ENCODE data around the gene SLAMF7.

Gene SLAMF7

GRCh38 chr1:160716013-160716412, 23.0 kb upstream of the SLAMF7 start:
- H3K27ac ChIP-seq, result no peak overlapping the region
- H3K9ac ChIP-seq (ENCODE audit: insufficient read length), result no peak overlapping the region
- H3K4me3 ChIP-seq, result no peak overlapping the region
- H3K36me3 ChIP-seq (ENCODE audit: insufficient read depth, low read length), result no peaks in the 10 kb centered on the region
- DNase-seq (ENCODE audit: low read depth, low spot score), result no peak
- TF ChIP-seq FOXP2 (optimal IDR thresholded peaks at IDR 0.05; ENCODE audit: control extremely low read depth, extremely low read length, insufficient read depth), result no peak
- no peak for TF ChIP-seq POLR2AphosphoS5 (IDR thresholded peaks at IDR 0.05; ENCODE audit: borderline replicate concordance, low read depth, low read length)
- TF ChIP-seq EZH2 (IDR thresholded peaks at IDR 0.05), result no peak
- no peaks in the 10 kb centered on the region for H3K9me3 ChIP-seq (ENCODE audit: low read depth, low read length)

DNA sequence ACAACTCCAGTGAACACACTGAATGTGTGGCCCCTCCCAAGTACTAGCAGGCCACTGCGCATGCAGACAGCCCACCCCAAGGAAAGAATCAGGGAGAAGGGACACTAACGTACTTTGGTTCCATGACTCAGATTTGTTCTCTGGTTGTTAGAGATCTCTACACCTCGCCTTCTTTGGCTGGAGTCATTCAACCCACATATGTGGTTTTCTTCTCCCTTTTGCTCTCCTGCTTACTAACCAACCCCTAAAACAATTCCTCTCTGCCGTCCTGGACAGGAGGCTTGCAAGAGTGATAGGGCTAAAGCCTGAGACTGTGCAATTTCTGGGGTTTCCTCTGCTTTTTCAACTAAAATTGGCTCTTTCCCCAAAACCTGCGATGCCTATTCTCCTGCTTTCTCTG, 21.7 kb upstream of the SLAMF7 start:
- DNase-seq (ENCODE audit: low read depth, low spot score), result no peak
- Histone ChIP-seq H3K9me3 (ENCODE audit: low read depth, low read length) (no peaks in the 10 kb centered on the region), H3K36me3 (ENCODE audit: insufficient read depth, low read length) (no peaks in the 10 kb centered on the region), H3K27ac (no peak overlapping the region), H3K4me3 (no peak overlapping the region), H3K9ac (ENCODE audit: insufficient read length) (no peak overlapping the region)
- no peak for TF ChIP-seq POLR2AphosphoS5 (IDR thresholded peaks at IDR 0.05; ENCODE audit: borderline replicate concordance, low read depth, low read length)
- TF ChIP-seq EZH2 (IDR thresholded peaks at IDR 0.05), result no peak
- no peak for TF ChIP-seq FOXP2 (optimal IDR thresholded peaks at IDR 0.05; ENCODE audit: control extremely low read depth, extremely low read length, insufficient read depth)

DNA sequence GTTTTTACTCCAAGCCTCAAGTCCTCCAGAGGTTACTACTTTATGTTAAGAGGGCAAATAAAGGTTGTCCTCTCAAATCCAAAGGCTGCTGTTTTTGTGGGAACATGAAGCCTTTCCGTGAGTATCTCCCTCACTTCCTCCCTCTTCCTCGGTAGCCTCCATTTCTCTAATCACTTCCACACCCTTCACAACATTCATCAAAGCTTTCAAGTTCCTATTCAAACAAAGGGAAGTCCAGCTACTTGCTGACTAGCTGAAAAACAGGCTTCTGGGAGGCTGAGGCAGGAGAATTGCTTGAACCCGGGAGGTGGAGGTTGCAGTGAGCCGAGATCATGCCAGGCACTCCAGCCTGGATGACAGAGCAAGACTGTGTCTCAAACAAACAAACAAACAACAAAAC, 20.8 kb upstream of the SLAMF7 start:
- no peak overlapping the region for H3K4me3 ChIP-seq
- no peaks in the 10 kb centered on the region for H3K36me3 ChIP-seq (ENCODE audit: insufficient read depth, low read length)
- no peak overlapping the region for H3K9ac ChIP-seq (ENCODE audit: insufficient read length)
- DNase-seq (ENCODE audit: low read depth, low spot score), result no peak
- no peaks in the 10 kb centered on the region for H3K9me3 ChIP-seq (ENCODE audit: low read depth, low read length)
- no peak overlapping the region for H3K27ac ChIP-seq
- TF ChIP-seq EZH2 (IDR thresholded peaks at IDR 0.05), result no peak

DNA sequence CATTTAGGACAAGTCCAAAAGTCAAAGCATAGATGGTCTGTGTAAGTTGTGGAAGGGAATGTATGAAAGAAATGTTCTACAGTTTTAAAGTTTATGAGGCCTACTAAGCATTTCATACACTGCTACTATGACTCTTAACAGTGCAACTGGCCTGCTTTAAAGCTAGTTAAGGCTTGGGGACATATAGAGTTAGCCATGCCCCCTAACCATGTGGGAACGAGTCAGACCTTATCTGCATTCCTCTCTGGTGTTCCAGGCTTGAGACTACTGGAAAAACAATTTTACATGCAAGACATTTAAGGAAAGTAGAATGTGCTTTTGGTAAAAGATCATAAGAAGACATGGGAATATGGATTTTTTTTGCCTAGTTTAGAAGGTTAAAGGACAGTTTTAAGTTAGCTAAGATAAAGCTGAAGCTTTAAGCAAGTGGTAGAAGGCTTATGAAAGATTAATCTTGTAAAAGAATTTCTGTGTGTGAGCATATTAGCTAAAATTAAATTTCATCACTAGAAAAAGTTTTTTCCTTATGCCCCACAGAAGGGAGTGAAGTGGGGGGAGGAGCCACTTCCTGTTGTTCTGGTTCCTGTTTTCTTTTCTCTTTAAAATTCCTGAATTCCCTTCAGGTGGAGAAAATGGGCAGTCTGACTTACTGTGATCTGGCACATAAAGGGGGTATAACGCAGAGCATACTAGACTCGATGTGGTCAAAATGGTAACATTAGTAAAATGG, 18.5 kb upstream of the SLAMF7 start:
- H3K9ac ChIP-seq (ENCODE audit: insufficient read length), result no peak overlapping the region
- H3K36me3 ChIP-seq (ENCODE audit: insufficient read depth, low read length), result no peaks in the 10 kb centered on the region
- H3K4me3 ChIP-seq, result no peak overlapping the region
- no peak for TF ChIP-seq FOXP2 (optimal IDR thresholded peaks at IDR 0.05; ENCODE audit: control extremely low read depth, extremely low read length, insufficient read depth)
- TF ChIP-seq EZH2 (IDR thresholded peaks at IDR 0.05), result no peak
- H3K27ac ChIP-seq, result no peak overlapping the region
- H3K9me3 ChIP-seq (ENCODE audit: low read depth, low read length), result no peaks in the 10 kb centered on the region
- DNase-seq (ENCODE audit: low read depth, low spot score), result no peak

GRCh38 chr1:160721473-160721872, 17.6 kb upstream of the SLAMF7 start:
- Histone ChIP-seq H3K9me3 (ENCODE audit: low read depth, low read length) (no peaks in the 10 kb centered on the region), H3K4me3 (no peak overlapping the region), H3K27ac (no peak overlapping the region), H3K9ac (ENCODE audit: insufficient read length) (no peak overlapping the region), H3K36me3 (ENCODE audit: insufficient read depth, low read length) (no peaks in the 10 kb centered on the region)
- DNase-seq (ENCODE audit: low read depth, low spot score), result no peak
- TF ChIP-seq EZH2 (IDR thresholded peaks at IDR 0.05) (no peak), FOXP2 (optimal IDR thresholded peaks at IDR 0.05; ENCODE audit: control extremely low read depth, extremely low read length, insufficient read depth) (no peak), POLR2AphosphoS5 (IDR thresholded peaks at IDR 0.05; ENCODE audit: borderline replicate concordance, low read depth, low read length) (no peak)

- no peak overlapping the region for H3K9ac ChIP-seq (ENCODE audit: insufficient read length)
- no peaks in the 10 kb centered on the region for H3K36me3 ChIP-seq (ENCODE audit: insufficient read depth, low read length)
- no peaks in the 10 kb centered on the region for H3K9me3 ChIP-seq (ENCODE audit: low read depth, low read length)
- H3K4me3 ChIP-seq, result no peak overlapping the region
- no peak overlapping the region for H3K27ac ChIP-seq
- DNase-seq (ENCODE audit: low read depth, low spot score), result no peak
- no peak for TF ChIP-seq POLR2AphosphoS5 (IDR thresholded peaks at IDR 0.05; ENCODE audit: borderline replicate concordance, low read depth, low read length)
- no peak for TF ChIP-seq FOXP2 (optimal IDR thresholded peaks at IDR 0.05; ENCODE audit: control extremely low read depth, extremely low read length, insufficient read depth)
- no peak for TF ChIP-seq EZH2 (IDR thresholded peaks at IDR 0.05)
Observed at GRCh38 chr1:160722726-160723125, 16.3 kb upstream of the SLAMF7 start.

GRCh38 chr1:160723332-160723731, 15.7 kb upstream of the SLAMF7 start:
- TF ChIP-seq POLR2AphosphoS5 (IDR thresholded peaks at IDR 0.05; ENCODE audit: borderline replicate concordance, low read depth, low read length) (no peak), EZH2 (IDR thresholded peaks at IDR 0.05) (no peak), FOXP2 (optimal IDR thresholded peaks at IDR 0.05; ENCODE audit: control extremely low read depth, extremely low read length, insufficient read depth) (no peak)
- Histone ChIP-seq H3K4me3 (no peak overlapping the region), H3K36me3 (ENCODE audit: insufficient read depth, low read length) (no peaks in the 10 kb centered on the region), H3K9me3 (ENCODE audit: low read depth, low read length) (no peaks in the 10 kb centered on the region), H3K9ac (ENCODE audit: insufficient read length) (no peak overlapping the region), H3K27ac (no peak overlapping the region)
- DNase-seq (ENCODE audit: low read depth, low spot score), result no peak

GRCh38 chr1:160724465-160725242, 14.4 kb upstream of the SLAMF7 start:
- no peak for DNase-seq (ENCODE audit: low read depth, low spot score)

More at GRCh38 chr1:160724465-160725242, 14.4 kb upstream of the SLAMF7 start:
- Histone ChIP-seq H3K4me3 (no peak overlapping the region), H3K36me3 (ENCODE audit: insufficient read depth, low read length) (no peaks in the 10 kb centered on the region), H3K9me3 (ENCODE audit: low read depth, low read length) (no peaks in the 10 kb centered on the region), H3K27ac (no peak overlapping the region), H3K9ac (ENCODE audit: insufficient read length) (no peak overlapping the region)
- TF ChIP-seq EZH2 (IDR thresholded peaks at IDR 0.05), result no peak
- no peak for TF ChIP-seq FOXP2 (optimal IDR thresholded peaks at IDR 0.05; ENCODE audit: control extremely low read depth, extremely low read length, insufficient read depth)
- no peak for TF ChIP-seq POLR2AphosphoS5 (IDR thresholded peaks at IDR 0.05; ENCODE audit: borderline replicate concordance, low read depth, low read length)
